Measurements from ENCODE around the gene YOD1.

Gene YOD1

GRCh38 chr1:207032528-207033017 lies 18.4 kb downstream of the YOD1 start, which contains the start of gene C1orf116:
TSS of gene C1orf116 (minus strand) at chr1:207032756. CDS start at chr1:207027598, 5,158 bp downstream.
- no peaks in the 10 kb centered on the region for H3K4me1 ChIP-seq
- H3K9me3 ChIP-seq, result no peaks in the 10 kb centered on the region
- H3K4me3 ChIP-seq, result no peak within 1 kb of the TSS
- DNase-seq (ENCODE audit: low spot score in 2 of 2), result no peak
- no peaks in the 10 kb centered on the region for H3K36me3 ChIP-seq (replicated peaks)
- in situ Hi-C loops (cut with MboI; ENCODE audit: low sequenced_read_pairs), result no loop called here
- peaks cover 35% of the 10 kb centered on the region for H3K27me3 ChIP-seq (ENCODE audit: low read depth)

DNA sequence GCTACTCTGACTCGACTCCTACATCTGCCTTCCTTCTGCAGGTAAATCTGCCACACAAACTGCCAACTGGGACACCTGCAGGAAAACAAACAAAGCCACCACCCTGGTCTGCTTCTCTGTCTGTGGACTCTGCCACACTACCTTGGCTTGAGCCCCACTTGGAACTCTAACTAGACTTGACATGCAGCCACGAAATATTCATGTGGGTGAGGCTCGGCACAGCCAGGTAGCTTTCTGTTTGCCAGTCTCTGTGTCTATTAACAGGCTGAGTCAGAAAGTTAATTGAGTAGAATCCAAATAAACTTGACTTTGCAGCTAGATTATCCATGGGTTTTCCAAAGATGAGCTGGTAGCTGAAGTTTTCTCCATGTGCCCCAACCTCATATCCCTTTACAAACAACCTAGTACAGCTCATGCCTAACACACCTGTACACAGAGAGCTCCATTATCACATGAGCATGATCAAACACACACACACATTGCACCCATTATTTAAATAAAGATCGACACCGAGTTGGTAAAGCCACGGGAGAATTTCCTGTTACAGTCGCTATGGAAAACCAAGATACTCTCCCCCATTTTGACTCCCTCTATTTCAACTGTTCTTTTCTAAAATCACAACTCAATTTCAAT lies 19.3 kb downstream of the YOD1 start:
- H3K9me3 ChIP-seq, result no peaks in the 10 kb centered on the region
- no peaks in the 10 kb centered on the region for H3K4me1 ChIP-seq
- in situ Hi-C loops (cut with MboI; ENCODE audit: low sequenced_read_pairs), result no loop called here
- no peak overlapping the region for H3K4me3 ChIP-seq
- H3K36me3 ChIP-seq (replicated peaks), result no peaks in the 10 kb centered on the region
- no peak for DNase-seq (ENCODE audit: low spot score in 2 of 2)
- H3K27me3 ChIP-seq (ENCODE audit: low read depth), result peaks cover 31% of the 10 kb centered on the region

GRCh38 chr1:207031016-207031415 lies 20.0 kb downstream of the YOD1 start:
- in situ Hi-C loops (cut with MboI; ENCODE audit: low sequenced_read_pairs), result no loop called here
- no peak for DNase-seq (ENCODE audit: low spot score in 2 of 2)
- no peaks in the 10 kb centered on the region for H3K9me3 ChIP-seq
- H3K4me3 ChIP-seq, result no peak overlapping the region
- no peaks in the 10 kb centered on the region for H3K36me3 ChIP-seq (replicated peaks)
- H3K27me3 ChIP-seq (ENCODE audit: low read depth), result peaks cover 31% of the 10 kb centered on the region
- no peaks in the 10 kb centered on the region for H3K4me1 ChIP-seq

GRCh38 chr1:207030522-207031009 lies 20.4 kb downstream of the YOD1 start:
- no peaks in the 10 kb centered on the region for H3K9me3 ChIP-seq
- H3K4me3 ChIP-seq, result no peak overlapping the region
- H3K4me1 ChIP-seq, result no peaks in the 10 kb centered on the region
- no peak for DNase-seq (ENCODE audit: low spot score in 2 of 2)
- peaks cover 31% of the 10 kb centered on the region for H3K27me3 ChIP-seq (ENCODE audit: low read depth)
- no peaks in the 10 kb centered on the region for H3K36me3 ChIP-seq (replicated peaks)
- in situ Hi-C loops (cut with MboI; ENCODE audit: low sequenced_read_pairs), result no loop called here

DNA sequence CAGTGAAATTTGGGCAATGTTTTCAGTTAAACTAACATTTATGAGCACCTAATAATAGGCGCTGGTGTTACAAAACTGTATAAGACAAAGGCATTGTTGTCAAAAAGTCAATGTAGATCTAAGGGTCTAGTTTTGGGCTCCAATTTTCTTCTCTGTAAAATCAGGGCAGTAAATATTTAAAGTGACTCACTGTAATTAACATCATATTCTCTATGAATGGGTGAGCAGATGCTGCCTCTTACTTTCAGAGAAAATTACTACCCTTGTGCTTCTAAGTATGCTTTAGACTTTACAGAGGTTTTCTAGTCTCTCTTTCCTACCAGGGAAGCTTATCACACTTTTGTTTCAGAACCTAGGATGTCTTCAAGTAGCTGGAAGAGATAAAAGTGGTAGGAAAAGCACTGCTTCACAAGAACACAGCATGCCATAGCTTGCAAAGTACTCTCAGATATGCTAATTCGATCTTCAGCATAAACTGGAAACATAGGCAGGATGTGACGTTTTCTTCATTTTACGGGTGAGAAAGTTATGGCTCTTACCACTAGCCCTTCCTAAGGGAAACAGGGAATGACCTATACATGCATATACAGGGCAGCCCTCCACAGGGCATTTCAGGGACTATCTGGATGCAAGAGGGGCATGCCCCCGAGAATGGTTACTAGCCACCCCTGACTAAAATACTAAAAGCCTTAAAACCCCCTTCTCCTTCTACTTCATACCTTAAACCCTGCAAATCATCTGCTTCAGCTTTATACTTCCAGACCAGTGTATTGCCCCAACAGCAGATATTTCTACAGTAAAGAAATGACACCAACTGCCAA lies 21.1 kb downstream of the YOD1 start:
- in situ Hi-C loops (cut with MboI; ENCODE audit: low sequenced_read_pairs), result no loop called here
- Histone ChIP-seq H3K27me3 (ENCODE audit: low read depth) (peaks cover 31% of the 10 kb centered on the region), H3K36me3 (replicated peaks) (no peaks in the 10 kb centered on the region), H3K9me3 (no peaks in the 10 kb centered on the region), H3K4me3 (no peak overlapping the region), H3K4me1 (no peaks in the 10 kb centered on the region)
- no peak for DNase-seq (ENCODE audit: low spot score in 2 of 2)

GRCh38 chr1:207028884-207029650 lies 21.9 kb downstream of the YOD1 start:
- Histone ChIP-seq H3K4me3 (no peak overlapping the region), H3K27me3 (ENCODE audit: low read depth) (peaks cover 28% of the 10 kb centered on the region), H3K9me3 (no peaks in the 10 kb centered on the region), H3K4me1 (no peaks in the 10 kb centered on the region), H3K36me3 (replicated peaks) (no peaks in the 10 kb centered on the region)
- no peak for DNase-seq (ENCODE audit: low spot score in 2 of 2)
- in situ Hi-C loops (cut with MboI; ENCODE audit: low sequenced_read_pairs), result no loop called here

DNA sequence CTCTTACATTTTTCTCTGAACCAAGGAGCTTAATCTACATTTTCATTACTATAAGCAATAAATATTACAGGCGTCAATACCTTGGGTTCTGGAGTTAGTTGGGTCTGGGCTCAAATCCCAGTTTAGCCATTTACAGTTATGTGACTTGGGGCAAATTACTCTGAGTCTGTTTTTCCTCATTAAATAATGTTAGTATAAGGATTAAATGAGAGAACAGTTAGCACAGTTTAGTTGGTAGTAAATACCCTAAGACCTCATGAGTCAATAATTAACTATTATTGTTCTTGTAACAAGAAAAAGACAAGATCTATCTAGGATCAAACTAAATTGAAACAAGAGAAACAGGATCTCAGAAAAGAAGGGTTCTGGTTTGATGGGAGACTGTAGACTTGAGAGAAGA lies 23.1 kb downstream of the YOD1 start:
- Histone ChIP-seq H3K4me3 (no peak overlapping the region), H3K27me3 (ENCODE audit: low read depth) (peaks cover 18% of the 10 kb centered on the region), H3K36me3 (replicated peaks) (no peaks in the 10 kb centered on the region), H3K4me1 (no peaks in the 10 kb centered on the region), H3K9me3 (no peaks in the 10 kb centered on the region)
- DNase-seq (ENCODE audit: low spot score in 2 of 2), result no peak
- in situ Hi-C loops (cut with MboI; ENCODE audit: low sequenced_read_pairs), result no loop called here

- no peak overlapping the region for H3K4me3 ChIP-seq
- no peaks in the 10 kb centered on the region for H3K36me3 ChIP-seq (replicated peaks)
- H3K27me3 ChIP-seq (ENCODE audit: low read depth), result peaks cover 16% of the 10 kb centered on the region
- H3K4me1 ChIP-seq, result no peaks in the 10 kb centered on the region
- in situ Hi-C loops (cut with MboI; ENCODE audit: low sequenced_read_pairs), result no loop called here
- no peaks in the 10 kb centered on the region for H3K9me3 ChIP-seq
- DNase-seq (ENCODE audit: low spot score in 2 of 2), result no peak
Observed at GRCh38 chr1:207027206-207027777, 23.7 kb downstream of the YOD1 start.

- H3K4me1 ChIP-seq, result no peaks in the 10 kb centered on the region
- no peaks in the 10 kb centered on the region for H3K36me3 ChIP-seq (replicated peaks)
- H3K4me3 ChIP-seq, result no peak overlapping the region
- peaks cover 14% of the 10 kb centered on the region for H3K27me3 ChIP-seq (ENCODE audit: low read depth)
- in situ Hi-C loops (cut with MboI; ENCODE audit: low sequenced_read_pairs), result no loop called here
- H3K9me3 ChIP-seq, result no peaks in the 10 kb centered on the region
- no peak for DNase-seq (ENCODE audit: low spot score in 2 of 2)
Observed at GRCh38 chr1:207026104-207026534, 24.9 kb downstream of the YOD1 start.

DNA sequence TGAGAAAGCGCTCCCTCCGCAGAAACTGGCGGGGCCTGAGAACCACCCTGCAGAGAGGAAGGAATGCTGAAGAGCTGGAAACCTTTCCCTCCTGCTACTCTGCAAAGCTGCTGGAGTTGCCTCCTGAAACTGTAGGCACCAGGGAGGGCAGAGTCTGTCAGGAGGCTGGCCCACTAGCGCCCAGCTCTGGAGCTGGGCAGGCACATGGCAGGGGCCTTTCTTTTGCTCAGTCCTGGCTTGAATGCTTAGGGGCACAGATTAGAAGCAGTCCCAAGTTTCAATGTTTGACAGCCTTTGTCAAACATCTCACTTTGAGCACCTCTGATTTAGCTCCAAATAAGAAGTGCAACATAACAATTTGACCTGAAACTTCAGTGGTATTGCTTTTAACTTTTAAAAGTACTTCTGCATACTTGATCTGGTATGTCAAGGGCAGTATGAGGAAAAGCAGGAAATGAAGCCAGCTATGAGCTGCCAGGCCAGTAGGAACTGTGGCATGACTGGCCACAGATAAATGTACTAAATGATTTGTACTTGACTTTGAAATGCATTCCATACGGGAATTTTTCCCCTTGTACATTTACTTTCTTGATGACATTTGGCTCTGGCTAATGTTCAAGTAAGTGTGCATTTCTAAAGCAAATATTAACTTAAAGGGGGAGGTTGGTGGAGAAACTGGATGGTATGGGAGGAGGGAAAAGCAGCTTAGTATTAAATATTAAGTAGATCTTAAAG lies 25.7 kb downstream of the YOD1 start:
- peaks cover 13% of the 10 kb centered on the region for H3K27me3 ChIP-seq (ENCODE audit: low read depth)
- no peak overlapping the region for H3K4me3 ChIP-seq

GRCh38 chr1:207024202-207025145 lies 26.5 kb downstream of the YOD1 start:
- in situ Hi-C loops (cut with MboI; ENCODE audit: low sequenced_read_pairs), result no loop called here
- Histone ChIP-seq H3K4me3 (no peak overlapping the region), H3K4me1 (no peaks in the 10 kb centered on the region), H3K9me3 (no peaks in the 10 kb centered on the region), H3K27me3 (ENCODE audit: low read depth) (peaks cover 7% of the 10 kb centered on the region), H3K36me3 (replicated peaks) (no peaks in the 10 kb centered on the region)
- no peak for DNase-seq (ENCODE audit: low spot score in 2 of 2)

More for the DNA sequence above, 25.7 kb downstream of the YOD1 start:
- H3K4me1 ChIP-seq, result no peaks in the 10 kb centered on the region
- no peaks in the 10 kb centered on the region for H3K9me3 ChIP-seq
- H3K36me3 ChIP-seq (replicated peaks), result no peaks in the 10 kb centered on the region
- no peak for DNase-seq (ENCODE audit: low spot score in 2 of 2)
- in situ Hi-C loops (cut with MboI; ENCODE audit: low sequenced_read_pairs), result no loop called here

DNA sequence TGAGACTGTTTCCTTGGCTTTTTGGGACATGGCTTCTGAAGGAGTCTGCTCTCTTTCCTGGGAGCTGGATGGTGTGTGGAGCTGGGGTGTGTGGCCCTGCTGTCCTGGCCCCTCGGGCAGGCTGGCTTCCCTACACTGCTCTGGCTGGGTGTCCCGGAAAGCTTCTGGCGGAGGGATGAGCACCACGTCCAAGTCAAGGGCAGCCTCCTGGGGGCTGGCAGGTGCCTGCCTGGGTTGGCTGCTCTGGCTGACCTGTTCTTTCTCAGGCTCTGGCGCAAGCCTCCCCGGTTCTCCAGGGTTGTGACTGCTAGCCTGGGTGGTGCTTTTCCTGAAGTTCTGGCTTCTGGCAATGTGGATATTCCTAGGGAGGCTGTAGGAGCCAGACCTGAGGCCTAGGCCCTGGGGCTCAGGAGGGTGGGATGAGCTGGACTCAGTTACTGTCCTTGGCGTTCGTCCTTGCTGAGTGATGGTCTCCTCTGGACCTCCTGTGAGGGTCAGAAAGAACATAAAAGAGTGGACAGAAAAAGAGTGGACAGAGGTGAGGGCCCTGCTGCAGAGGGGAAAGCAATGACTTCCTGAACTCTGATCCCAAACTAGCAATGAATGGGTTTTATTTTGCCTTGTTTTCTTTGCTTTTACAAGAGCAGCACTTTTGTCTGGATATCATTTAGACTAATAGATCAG lies 27.9 kb downstream of the YOD1 start:
- H3K9me3 ChIP-seq, result no peaks in the 10 kb centered on the region
- H3K4me1 ChIP-seq, result no peaks in the 10 kb centered on the region
- in situ Hi-C loops (cut with MboI; ENCODE audit: low sequenced_read_pairs), result no loop called here
- peaks cover 4% of the 10 kb centered on the region; the same call in 1 of the 2 replicates for H3K27me3 ChIP-seq (ENCODE audit: low read depth)
- no peaks in the 10 kb centered on the region for H3K36me3 ChIP-seq (replicated peaks)
- no peak for DNase-seq (ENCODE audit: low spot score in 2 of 2)
- H3K4me3 ChIP-seq, result no peak overlapping the region

Measured in HAP-1 (cell line).